Activated CD4-positive, alpha-beta T cell treated with anti-CD3 and anti-CD28 coated beads, Interleukin-2, amount 50 U/mL, for 1 hour (primary cell): ENCODE results near the gene MED7.
A peak's percentile ranks its signal among the peaks of the same experiment; 100 is the strongest.

ENCODE experiments used
- DNase-seq: peaks from one replicate; pipeline ENCODE4 v3.0.0-alpha.2; 2020

The MED7 gene

GRCh38 chr5:157162919-157163510 is 20.4 kb upstream of the MED7 start:
- no peak for DNase-seq

- no peak for DNase-seq
These were observed 19.3 kb upstream of the MED7 start for GRCh38 chr5:157161996-157162395.

GRCh38 chr5:157160001-157160400 is 17.3 kb upstream of the MED7 start:
- peak; percentile 29 for DNase-seq

- DNase-seq = peak; percentile 38
These were observed 16.6 kb upstream of the MED7 start for GRCh38 chr5:157159209-157159751.

GRCh38 chr5:157157293-157157891 is 14.7 kb upstream of the MED7 start:
- DNase-seq = no peak

- no peak for DNase-seq
These were observed 12.6 kb upstream of the MED7 start for GRCh38 chr5:157155297-157155696.

GRCh38 chr5:157150995-157151394 is 8.3 kb upstream of the MED7 start:
- DNase-seq = no peak

- peak; percentile 81 for DNase-seq
These were observed 6.3 kb upstream of the MED7 start for GRCh38 chr5:157148734-157149615.

GRCh38 chr5:157143127-157143971 is 684 bp upstream of the MED7 start:
- peak; percentile 37 for DNase-seq

- DNase-seq = no peak
These were observed 5.0 kb downstream of the MED7 start for GRCh38 chr5:157137691-157138090.

- DNase-seq = no peak
These were observed 10.4 kb downstream of the MED7 start for GRCh38 chr5:157132281-157132612.

- DNase-seq = no peak
These were observed 11.7 kb downstream of the MED7 start for GRCh38 chr5:157130925-157131324.

GRCh38 chr5:157121709-157122108 is 21.0 kb downstream of the MED7 start:
- DNase-seq = no peak

GRCh38 chr5:157120102-157120501 is 22.6 kb downstream of the MED7 start:
- no peak for DNase-seq

- no peak for DNase-seq
These were observed 26.1 kb downstream of the MED7 start for GRCh38 chr5:157116483-157116954.

- no peak for DNase-seq
These were observed 27.2 kb downstream of the MED7 start for GRCh38 chr5:157115502-157115901.

GRCh38 chr5:157115012-157115411 is 27.7 kb downstream of the MED7 start:
- DNase-seq = no peak

GRCh38 chr5:157113002-157113401 is 29.7 kb downstream of the MED7 start:
- DNase-seq = no peak

- DNase-seq = no peak
These were observed 32.9 kb downstream of the MED7 start for GRCh38 chr5:157109744-157110143.

- peak; percentile 23 for DNase-seq
These were observed 33.7 kb downstream of the MED7 start, which contains the start of gene HAVCR2 for GRCh38 chr5:157108976-157109375. Gene HAVCR2, minus strand, starts transcription at chr5:157109044. Its CDS starts 61 bp downstream, at chr5:157108983.

- no peak for DNase-seq
These were observed 35.2 kb downstream of the MED7 start for GRCh38 chr5:157107508-157107907.

GRCh38 chr5:157106630-157107461 is 35.8 kb downstream of the MED7 start:
- DNase-seq = no peak
